DMS 273 treated with DMSO at 0.1 percent for 48 hours (cell line): Measurements from ENCODE around the gene AFAP1.

ENCODE experiments used
- DNase-seq: peaks from one replicate; lab custom pipeline; 2025; lab: John Stamatoyannopoulos, UW

AFAP1 gene

GRCh38 chr4:7968262-7968896 lies 28.7 kb upstream of the AFAP1 start:
- no peak for DNase-seq

- DNase-seq, result no peak
Measured at GRCh38 chr4:7967501-7968261, 28.0 kb upstream of the AFAP1 start.

GRCh38 chr4:7967063-7967440 lies 27.4 kb upstream of the AFAP1 start:
- DNase-seq, result no peak

- DNase-seq, result no peak
Measured at GRCh38 chr4:7966281-7967062, 26.8 kb upstream of the AFAP1 start.

GRCh38 chr4:7964890-7965662 lies 25.4 kb upstream of the AFAP1 start:
- no peak for DNase-seq

- DNase-seq, result no peak
Measured at GRCh38 chr4:7964459-7964858, 24.8 kb upstream of the AFAP1 start.

- no peak for DNase-seq
Measured at GRCh38 chr4:7963691-7964090, 24.0 kb upstream of the AFAP1 start.

- no peak for DNase-seq
Measured at GRCh38 chr4:7962609-7963508, 23.2 kb upstream of the AFAP1 start.

- peak; percentile 19 for DNase-seq
Measured at GRCh38 chr4:7960790-7961655, 21.4 kb upstream of the AFAP1 start.

- no peak for DNase-seq
Measured at GRCh38 chr4:7960017-7960789, 20.5 kb upstream of the AFAP1 start.

- no peak for DNase-seq
Measured at GRCh38 chr4:7959078-7959477, 19.4 kb upstream of the AFAP1 start.

GRCh38 chr4:7956934-7957656 lies 17.4 kb upstream of the AFAP1 start:
- DNase-seq, result no peak

GRCh38 chr4:7956270-7956808 lies 16.7 kb upstream of the AFAP1 start:
- no peak for DNase-seq

- no peak for DNase-seq
Measured at GRCh38 chr4:7955393-7955792, 15.7 kb upstream of the AFAP1 start.

- no peak for DNase-seq
Measured at GRCh38 chr4:7952615-7953014, 13.0 kb upstream of the AFAP1 start.

- DNase-seq, result no peak
Measured at GRCh38 chr4:7950301-7951092, 10.8 kb upstream of the AFAP1 start.

GRCh38 chr4:7949759-7950158 lies 10.1 kb upstream of the AFAP1 start:
- DNase-seq, result no peak

GRCh38 chr4:7947927-7948326 lies 8.3 kb upstream of the AFAP1 start:
- DNase-seq, result no peak
